SK-N-SH (cell line): Measurements from ENCODE around the gene TRIM62. TPM values are rescaled to one million over a fixed set of nuclear protein-coding genes. Genes with fewer than 3 reads are reported as not detected.

ENCODE experiments used
- CTCF ChIA-PET: fragments of 300-600, 350-600 bp; formaldehyde crosslinking; extraction: SDS; loops from one replicate; lab custom pipeline; 2021; lab: Yijun Ruan, JAX
- POLR2A ChIA-PET: fragments of 350-600 bp; sonication (Branson Sonifier 250); formaldehyde crosslinking; extraction: SDS; loops from one replicate; lab custom pipeline; 2020; ENCODE audit warnings: antibody characterized with exemption, inconsistent platforms; lab: Yijun Ruan, JAX
- DNase-seq: peaks from one replicate; pipeline ENCODE4 v3.0.0; 2012
- H2AFZ ChIP-seq: fragments of 200-600 bp; sonication (generic); 2 replicates; pipeline ENCODE4 v1.8.1; 2016; ENCODE audit warnings: antibody characterized with exemption, mild to moderate bottlenecking, low read depth
- H3F3A ChIP-seq: fragments of 200-600 bp; sonication (generic); replicated peaks from 2 replicates; pipeline ENCODE3; 2016; ENCODE audit warnings: antibody characterized with exemption, mild to moderate bottlenecking; ENCODE audit not compliant: insufficient read depth
- H3K27ac ChIP-seq, 2 experiments: fragments of 200-500 bp in 1 of 2; fragments of 200-600 bp in 1 of 2; sonication (Bioruptor generic) in 1 of 2; sonication (generic), shearing (Covaris generic) in 1 of 2; 2 replicates each; pipeline versions ENCODE4 v1.5.1 to v1.6.1; 2014 to 2016; ENCODE audit warnings: low read depth in 2 of 2, inconsistent platforms in 1 of 2, low read length in 1 of 2, mild to moderate bottlenecking in 1 of 2, mixed read lengths in 1 of 2
- H3K27me3 ChIP-seq: fragments of 200-600 bp; sonication (generic), shearing (Covaris generic); 2 replicates; pipeline ENCODE4 v1.6.1; 2016; ENCODE audit warnings: mixed run types; ENCODE audit not compliant: insufficient read depth
- H3K36me3 ChIP-seq, 2 experiments: fragments of 200-500 bp in 1 of 2; fragments of 200-600 bp in 1 of 2; sonication (Bioruptor generic) in 1 of 2; sonication (generic) in 1 of 2; replicated peaks in 1 of 2; 2 replicates each; pipeline versions ENCODE3 to v1.5.1; 2014 to 2016; ENCODE audit warnings: low read length in 1 of 2, mild to moderate bottlenecking in 1 of 2; ENCODE audit not compliant: insufficient read depth in 2 of 2, control insufficient read depth in 1 of 2
- H3K4me1 ChIP-seq, 2 experiments: fragments of 200-500 bp in 1 of 2; fragments of 200-600 bp in 1 of 2; sonication (Bioruptor generic) in 1 of 2; sonication (generic), shearing (Covaris generic) in 1 of 2; 2 replicates each; pipeline versions ENCODE4 v1.5.1 to v1.6.1; 2014 to 2016; ENCODE audit warnings: low read depth in 1 of 2, low read length in 1 of 2, mixed run types in 1 of 2; ENCODE audit not compliant: insufficient read depth in 2 of 2, control insufficient read depth in 1 of 2
- H3K4me2 ChIP-seq: fragments of 200-600 bp; sonication (generic), shearing (Covaris generic); 2 replicates; pipeline ENCODE4 v1.6.1; 2017; ENCODE audit warnings: mixed run types
- H3K4me3 ChIP-seq, 2 experiments: fragments of 200-500 bp in 1 of 2; fragments of 200-600 bp in 1 of 2; sonication (Bioruptor generic) in 1 of 2; sonication (generic), shearing (Covaris generic) in 1 of 2; 2 replicates each; pipeline versions ENCODE4 v1.5.1 to v1.8.1; 2014 to 2016; ENCODE audit warnings: low read depth in 2 of 2, inconsistent platforms in 1 of 2, low read length in 1 of 2, mild to moderate bottlenecking in 1 of 2, mixed read lengths in 1 of 2, moderate library complexity in 1 of 2
- H3K79me2 ChIP-seq: fragments of 200-600 bp; sonication (generic); 2 replicates; pipeline ENCODE4 v1.8.1; 2017; ENCODE audit warnings: mild to moderate bottlenecking; ENCODE audit not compliant: insufficient read depth
- H3K9ac ChIP-seq: fragments of 200-600 bp; sonication (generic); 2 replicates; pipeline ENCODE4 v1.6.1; 2017; ENCODE audit warnings: mixed run types
- H3K9me2 ChIP-seq: fragments of 200-600 bp; sonication (generic); 2 replicates; pipeline ENCODE4 v1.6.1; 2017; ENCODE audit warnings: mixed run types
- H3K9me3 ChIP-seq: fragments of 200-600 bp; sonication (generic); 2 replicates; pipeline ENCODE4 v1.6.1; 2017; ENCODE audit warnings: mixed run types, mild to moderate bottlenecking, moderate library complexity
- H4K20me1 ChIP-seq: fragments of 200-600 bp; sonication (generic); 2 replicates; pipeline ENCODE4 v1.6.1; 2017; ENCODE audit warnings: mild to moderate bottlenecking, mixed run types; ENCODE audit not compliant: insufficient read depth
- CHD2 ChIP-seq: fragments of 150-350 bp; IDR thresholded peaks from 2 replicates; pipeline ENCODE4 v1.6.1; 2018; ENCODE audit warnings: low read length; ENCODE audit not compliant: partially characterized antibody
- EP300 ChIP-seq, 2 experiments: IDR thresholded peaks; 2 replicates each; pipeline versions ENCODE4 v1.4.0 to v1.6.1; 2012; ENCODE audit warnings: borderline replicate concordance in 1 of 2, low read depth in 1 of 2, low read length in 1 of 2
- FOXM1 ChIP-seq: IDR thresholded peaks from 2 replicates; pipeline ENCODE4 v1.4.0; 2012; ENCODE audit warnings: low read depth, mild to moderate bottlenecking
- GATA2 ChIP-seq: sonication (generic); formaldehyde crosslinking; IDR thresholded peaks from 2 replicates; pipeline ENCODE4 v1.5.0; 2020; ENCODE audit warnings: mild to moderate bottlenecking, missing genetic modification reagents
- JUND ChIP-seq: IDR thresholded peaks from 2 replicates; pipeline ENCODE4 v1.4.0; 2012
- NFIC ChIP-seq: IDR thresholded peaks from 2 replicates; pipeline ENCODE4 v1.4.0; 2012; ENCODE audit warnings: borderline replicate concordance
- RFX5 ChIP-seq: IDR thresholded peaks from 2 replicates; pipeline ENCODE4 v1.6.1; 2012; ENCODE audit warnings: mild to moderate bottlenecking, improper control_type of control experiment, low read length
- RXRA ChIP-seq: IDR thresholded peaks from 2 replicates; pipeline ENCODE4 v1.4.0; 2012; ENCODE audit warnings: low read depth, mild to moderate bottlenecking, borderline replicate concordance
- SMC3 ChIP-seq: IDR thresholded peaks from 2 replicates; pipeline ENCODE4 v1.6.1; 2012; ENCODE audit warnings: low read depth, low read length, improper control_type of control experiment
- TEAD4 ChIP-seq: IDR thresholded peaks from 2 replicates; pipeline ENCODE4 v1.4.0; 2012; ENCODE audit warnings: mild to moderate bottlenecking, borderline replicate concordance; ENCODE audit not compliant: insufficient read depth
- YY1 ChIP-seq: IDR thresholded peaks from 2 replicates; pipeline ENCODE4 v1.4.0; 2012; ENCODE audit warnings: low read depth, mild to moderate bottlenecking
- WGBS: methylation state at CpG from one replicate; pipeline ENCODE4 v1.1.6; 2017; ENCODE audit warnings: low lambda C conversion rate; 5-methylcytosine and 5-hydroxymethylcytosine counted together
- polyA plus RNA-seq, 3 experiments: library from polyadenylated mRNA; depleted of rRNA; stranded (reverse); fragments of >200 nt; gene quantifications; 2 replicates each; pipeline ENCODE4 v1.2.3, GENCODE V29; 2012
- TF ChIP-seq, protein P1 (sequence below): IDR thresholded peaks from 2 replicates; pipeline ENCODE4 v1.6.1; 2012; ENCODE audit warnings: mild to moderate bottlenecking, low read depth, low read length, moderate library complexity
- TF ChIP-seq, protein P2 (sequence below): fragments of 150-350 bp; IDR thresholded peaks from 2 replicates; pipeline ENCODE4 v1.6.1; 2016; ENCODE audit warnings: mild to moderate bottlenecking, low read depth, low read length
- TF ChIP-seq, protein P3 (sequence below): IDR thresholded peaks from 2 replicates; pipeline ENCODE4; 2012

TRIM62 gene
- polyA plus RNA-seq, 1 of the 3 experiments (the other 2 are of a cell fraction) = 4.4 TPM

DNA sequence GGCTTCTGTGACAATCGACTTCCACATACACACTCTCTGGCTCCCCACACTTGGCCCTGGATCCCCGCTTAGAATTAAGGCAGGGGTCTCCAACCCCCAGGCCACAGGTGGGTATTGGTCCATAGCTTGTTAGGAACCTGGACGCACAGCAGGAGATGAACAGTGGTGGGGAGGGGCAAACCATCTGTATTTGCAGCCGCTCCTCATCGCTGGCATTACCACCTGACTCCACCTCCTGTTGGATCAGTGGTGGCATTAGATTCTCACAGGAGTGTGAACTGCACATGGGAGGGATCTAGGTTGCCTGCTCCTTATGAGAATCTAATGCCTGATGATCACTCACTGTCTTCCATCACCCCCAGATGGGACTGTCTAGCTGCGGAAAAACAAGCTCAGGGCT lies 16.0 kb downstream of the TRIM62 start:
- Histone ChIP-seq H3K9ac (no peak overlapping the region), H3K27me3 (no peaks in the 10 kb centered on the region), H3K36me3 (no peaks in the 10 kb centered on the region), H3K9me2 (no peaks in the 10 kb centered on the region), H3K4me2 (no peak overlapping the region), H3F3A (no peaks in the 10 kb centered on the region), H2AFZ (no peak overlapping the region), H3K9me3 (no peaks in the 10 kb centered on the region), H3K27ac (no peak overlapping the region), H3K4me3 (no peak overlapping the region), H3K79me2 (no peaks in the 10 kb centered on the region), H4K20me1 (no peaks in the 10 kb centered on the region), H3K4me1 (peaks cover 12 to 24% of the 10 kb centered on the region in 2 experiments; a peak in 3 of 4 replicates)
- POLR2A ChIA-PET = no interaction called here
- WGBS = 91% methylated on average over 6 of the region's 6 CpGs
- CTCF ChIA-PET = interaction anchor here (0.6 to 0.9 kb wide), 2 partner anchors 128 to 446 kb away, joined by 3 read pairs; no protein-coding TSS in a partner anchor
- DNase-seq = no peak
- no peak for TF ChIP-seq EP300 (IDR thresholded peaks at IDR 0.05; ENCODE audit: borderline replicate concordance in 1 of 2, low read depth in 1 of 2, low read length in 1 of 2)
- TF ChIP-seq, protein P1, sequence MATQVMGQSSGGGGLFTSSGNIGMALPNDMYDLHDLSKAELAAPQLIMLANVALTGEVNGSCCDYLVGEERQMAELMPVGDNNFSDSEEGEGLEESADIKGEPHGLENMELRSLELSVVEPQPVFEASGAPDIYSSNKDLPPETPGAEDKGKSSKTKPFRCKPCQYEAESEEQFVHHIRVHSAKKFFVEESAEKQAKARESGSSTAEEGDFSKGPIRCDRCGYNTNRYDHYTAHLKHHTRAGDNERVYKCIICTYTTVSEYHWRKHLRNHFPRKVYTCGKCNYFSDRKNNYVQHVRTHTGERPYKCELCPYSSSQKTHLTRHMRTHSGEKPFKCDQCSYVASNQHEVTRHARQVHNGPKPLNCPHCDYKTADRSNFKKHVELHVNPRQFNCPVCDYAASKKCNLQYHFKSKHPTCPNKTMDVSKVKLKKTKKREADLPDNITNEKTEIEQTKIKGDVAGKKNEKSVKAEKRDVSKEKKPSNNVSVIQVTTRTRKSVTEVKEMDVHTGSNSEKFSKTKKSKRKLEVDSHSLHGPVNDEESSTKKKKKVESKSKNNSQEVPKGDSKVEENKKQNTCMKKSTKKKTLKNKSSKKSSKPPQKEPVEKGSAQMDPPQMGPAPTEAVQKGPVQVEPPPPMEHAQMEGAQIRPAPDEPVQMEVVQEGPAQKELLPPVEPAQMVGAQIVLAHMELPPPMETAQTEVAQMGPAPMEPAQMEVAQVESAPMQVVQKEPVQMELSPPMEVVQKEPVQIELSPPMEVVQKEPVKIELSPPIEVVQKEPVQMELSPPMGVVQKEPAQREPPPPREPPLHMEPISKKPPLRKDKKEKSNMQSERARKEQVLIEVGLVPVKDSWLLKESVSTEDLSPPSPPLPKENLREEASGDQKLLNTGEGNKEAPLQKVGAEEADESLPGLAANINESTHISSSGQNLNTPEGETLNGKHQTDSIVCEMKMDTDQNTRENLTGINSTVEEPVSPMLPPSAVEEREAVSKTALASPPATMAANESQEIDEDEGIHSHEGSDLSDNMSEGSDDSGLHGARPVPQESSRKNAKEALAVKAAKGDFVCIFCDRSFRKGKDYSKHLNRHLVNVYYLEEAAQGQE = no peak
- no peak for TF ChIP-seq CHD2
- TF ChIP-seq RFX5 = no peak
- TF ChIP-seq GATA2 (CRISPR knock-in tag) = no peak
- no peak for TF ChIP-seq JUND
- no peak for TF ChIP-seq FOXM1
- no peak for TF ChIP-seq NFIC
- TF ChIP-seq, protein P2, sequence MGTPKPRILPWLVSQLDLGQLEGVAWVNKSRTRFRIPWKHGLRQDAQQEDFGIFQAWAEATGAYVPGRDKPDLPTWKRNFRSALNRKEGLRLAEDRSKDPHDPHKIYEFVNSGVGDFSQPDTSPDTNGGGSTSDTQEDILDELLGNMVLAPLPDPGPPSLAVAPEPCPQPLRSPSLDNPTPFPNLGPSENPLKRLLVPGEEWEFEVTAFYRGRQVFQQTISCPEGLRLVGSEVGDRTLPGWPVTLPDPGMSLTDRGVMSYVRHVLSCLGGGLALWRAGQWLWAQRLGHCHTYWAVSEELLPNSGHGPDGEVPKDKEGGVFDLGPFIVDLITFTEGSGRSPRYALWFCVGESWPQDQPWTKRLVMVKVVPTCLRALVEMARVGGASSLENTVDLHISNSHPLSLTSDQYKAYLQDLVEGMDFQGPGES = no peak
- no peak for TF ChIP-seq TEAD4
- no peak for TF ChIP-seq YY1
- no peak for TF ChIP-seq SMC3
- no peak for TF ChIP-seq RXRA
- TF ChIP-seq, protein P3, sequence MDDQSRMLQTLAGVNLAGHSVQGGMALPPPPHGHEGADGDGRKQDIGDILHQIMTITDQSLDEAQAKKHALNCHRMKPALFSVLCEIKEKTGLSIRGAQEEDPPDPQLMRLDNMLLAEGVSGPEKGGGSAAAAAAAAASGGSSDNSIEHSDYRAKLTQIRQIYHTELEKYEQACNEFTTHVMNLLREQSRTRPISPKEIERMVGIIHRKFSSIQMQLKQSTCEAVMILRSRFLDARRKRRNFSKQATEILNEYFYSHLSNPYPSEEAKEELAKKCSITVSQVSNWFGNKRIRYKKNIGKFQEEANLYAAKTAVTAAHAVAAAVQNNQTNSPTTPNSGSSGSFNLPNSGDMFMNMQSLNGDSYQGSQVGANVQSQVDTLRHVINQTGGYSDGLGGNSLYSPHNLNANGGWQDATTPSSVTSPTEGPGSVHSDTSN = no peak
- TF ChIP-seq, all 33 proteins: peak for 0
